ENCODE results near the gene PSMD4.

- TF ChIP-seq PPARA (CRISPR knock-in tag; IDR thresholded peaks at IDR 0.05; ENCODE audit: borderline replicate concordance) (no peak), ZFP30 (CRISPR knock-in tag; IDR thresholded peaks at IDR 0.05) (no peak), ESRRG (CRISPR knock-in tag; IDR thresholded peaks at IDR 0.05) (no peak), RARB (CRISPR knock-in tag; IDR thresholded peaks at IDR 0.05) (no peak), ZNF565 (CRISPR knock-in tag; conservative IDR thresholded peaks at IDR 0.05; ENCODE audit: low read depth) (no peak), CSDC2 (CRISPR knock-in tag; IDR thresholded peaks at IDR 0.05) (no peak)
These were observed 59.8 kb downstream of the PSMD4 start for GRCh38 chr1:151314137-151314875.

Data from SK-N-SH treated with all-trans-retinoic acid at 6 μM for 48 hours (cell line).